ENCODE data around the gene IGFBP1. TPM values are rescaled to one million over a fixed set of nuclear protein-coding genes. Genes with fewer than 3 reads are reported as not detected.

IGFBP1 gene
- total and polyA plus RNA-seq, 2 donors (not counting 1 experiment from before 2014, with no cell fraction given): not detected

DNA sequence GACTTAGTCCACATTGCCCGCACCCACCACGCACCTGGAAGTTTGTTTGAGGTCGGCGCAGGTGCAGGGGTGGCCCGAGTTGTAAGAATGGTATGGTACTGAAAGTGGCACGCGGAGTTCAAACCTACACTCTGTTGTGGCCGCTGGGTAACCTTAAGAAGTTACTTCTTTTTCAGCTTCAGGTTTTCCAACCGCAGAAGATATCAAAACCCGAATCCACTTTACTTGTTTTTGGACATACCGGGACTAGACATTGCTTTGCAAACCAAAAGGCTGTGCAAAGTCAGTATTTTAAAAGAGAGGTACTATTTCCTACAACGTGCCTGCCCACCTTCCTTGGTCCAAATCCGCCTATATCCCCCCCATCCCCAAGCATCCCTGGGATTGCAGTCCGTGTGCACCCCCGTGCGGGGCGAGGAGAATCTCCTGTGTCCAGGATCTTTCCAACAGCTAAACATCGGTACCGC, 31.7 kb downstream of the IGFBP1 start:
- DNase-seq: no peak
- no peak overlapping the region for H3K4me2 ChIP-seq (replicated peaks; ENCODE audit: low read depth, low read length, poor library complexity, severe bottlenecking)
- H3K27me3 ChIP-seq (replicated peaks in 1 of 4; ENCODE audit: control extremely low read depth in 1 of 4, control insufficient read depth in 3 of 4, insufficient read depth in 4 of 4, low read length in 3 of 4): peaks cover 0 to 63% (median 46%) of the 10 kb centered on the region in 4 experiments
- ATAC-seq (ENCODE audit: low read depth): no peak
- H4K20me1 ChIP-seq (ENCODE audit: control insufficient read depth, insufficient read depth, low read length, poor library complexity, severe bottlenecking): no peaks in the 10 kb centered on the region
- POLR2A ChIA-PET: no interaction called here
- H3K9me3 ChIP-seq (ENCODE audit: control extremely low read depth in 1 of 3, control insufficient read depth in 2 of 3, insufficient read depth in 1 of 3, low read length in 2 of 3): no peaks in the 10 kb centered on the region
- H3K4me1 Mint-ChIP-seq: peaks cover 24% of the 10 kb centered on the region
- peaks cover 21 to 23% of the 10 kb centered on the region in 2 donors for H3K4me1 ChIP-seq (ENCODE audit: control insufficient read depth in 2 of 2, insufficient read depth in 2 of 2, low read length in 2 of 2)
- H2AFZ ChIP-seq (ENCODE audit: insufficient read depth, low read depth, low read length, poor library complexity, severe bottlenecking): no peak overlapping the region
- H3K36me3 ChIP-seq (replicated peaks in 1 of 2; ENCODE audit: control extremely low read depth in 1 of 2, control insufficient read depth in 1 of 2, extremely low read depth in 1 of 2, insufficient read depth in 2 of 2, low read length in 1 of 2): no peaks in the 10 kb centered on the region
- H3K27me3 Mint-ChIP-seq: peaks cover 72% of the 10 kb centered on the region
- no peak overlapping the region for H3K27ac ChIP-seq (ENCODE audit: low read length in 2 of 2)
- 19% methylated on average over 13 of the region's 19 CpGs for WGBS (ENCODE audit: insufficient coverage)
- no peak overlapping the region for H3K9ac ChIP-seq (ENCODE audit: low read length)
- H3K27ac Mint-ChIP-seq: no peak overlapping the region
- no peaks in the 10 kb centered on the region for H3K9me3 Mint-ChIP-seq (ENCODE audit: insufficient read depth)
- H3K4me3 Mint-ChIP-seq: peak overlapping the region; percentile 13
- no peak overlapping the region for H3K4me3 ChIP-seq (ENCODE audit: control extremely low read depth in 1 of 5, extremely low read depth in 1 of 5, insufficient read depth in 1 of 5, low read depth in 2 of 5, low read length in 4 of 5)
- no peaks in the 10 kb centered on the region for H3K79me2 ChIP-seq (ENCODE audit: control insufficient read depth, insufficient read depth, low read length)
- TF ChIP-seq, protein P1, sequence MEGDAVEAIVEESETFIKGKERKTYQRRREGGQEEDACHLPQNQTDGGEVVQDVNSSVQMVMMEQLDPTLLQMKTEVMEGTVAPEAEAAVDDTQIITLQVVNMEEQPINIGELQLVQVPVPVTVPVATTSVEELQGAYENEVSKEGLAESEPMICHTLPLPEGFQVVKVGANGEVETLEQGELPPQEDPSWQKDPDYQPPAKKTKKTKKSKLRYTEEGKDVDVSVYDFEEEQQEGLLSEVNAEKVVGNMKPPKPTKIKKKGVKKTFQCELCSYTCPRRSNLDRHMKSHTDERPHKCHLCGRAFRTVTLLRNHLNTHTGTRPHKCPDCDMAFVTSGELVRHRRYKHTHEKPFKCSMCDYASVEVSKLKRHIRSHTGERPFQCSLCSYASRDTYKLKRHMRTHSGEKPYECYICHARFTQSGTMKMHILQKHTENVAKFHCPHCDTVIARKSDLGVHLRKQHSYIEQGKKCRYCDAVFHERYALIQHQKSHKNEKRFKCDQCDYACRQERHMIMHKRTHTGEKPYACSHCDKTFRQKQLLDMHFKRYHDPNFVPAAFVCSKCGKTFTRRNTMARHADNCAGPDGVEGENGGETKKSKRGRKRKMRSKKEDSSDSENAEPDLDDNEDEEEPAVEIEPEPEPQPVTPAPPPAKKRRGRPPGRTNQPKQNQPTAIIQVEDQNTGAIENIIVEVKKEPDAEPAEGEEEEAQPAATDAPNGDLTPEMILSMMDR (IDR thresholded peaks at IDR 0.05): no peak
- TF ChIP-seq EZH2 (IDR thresholded peaks at IDR 0.05; ENCODE audit: borderline replicate concordance, insufficient read depth, low read depth, low read length, poor library complexity, severe bottlenecking): no peak
- CTCF ChIA-PET: interaction anchor here (4.2 kb wide), 1 partner anchor 1260 kb away, joined by 46 read pairs; no protein-coding TSS in a partner anchor
- intact Hi-C loops (cut with micrococcal nuclease): no loop called here

DNA sequence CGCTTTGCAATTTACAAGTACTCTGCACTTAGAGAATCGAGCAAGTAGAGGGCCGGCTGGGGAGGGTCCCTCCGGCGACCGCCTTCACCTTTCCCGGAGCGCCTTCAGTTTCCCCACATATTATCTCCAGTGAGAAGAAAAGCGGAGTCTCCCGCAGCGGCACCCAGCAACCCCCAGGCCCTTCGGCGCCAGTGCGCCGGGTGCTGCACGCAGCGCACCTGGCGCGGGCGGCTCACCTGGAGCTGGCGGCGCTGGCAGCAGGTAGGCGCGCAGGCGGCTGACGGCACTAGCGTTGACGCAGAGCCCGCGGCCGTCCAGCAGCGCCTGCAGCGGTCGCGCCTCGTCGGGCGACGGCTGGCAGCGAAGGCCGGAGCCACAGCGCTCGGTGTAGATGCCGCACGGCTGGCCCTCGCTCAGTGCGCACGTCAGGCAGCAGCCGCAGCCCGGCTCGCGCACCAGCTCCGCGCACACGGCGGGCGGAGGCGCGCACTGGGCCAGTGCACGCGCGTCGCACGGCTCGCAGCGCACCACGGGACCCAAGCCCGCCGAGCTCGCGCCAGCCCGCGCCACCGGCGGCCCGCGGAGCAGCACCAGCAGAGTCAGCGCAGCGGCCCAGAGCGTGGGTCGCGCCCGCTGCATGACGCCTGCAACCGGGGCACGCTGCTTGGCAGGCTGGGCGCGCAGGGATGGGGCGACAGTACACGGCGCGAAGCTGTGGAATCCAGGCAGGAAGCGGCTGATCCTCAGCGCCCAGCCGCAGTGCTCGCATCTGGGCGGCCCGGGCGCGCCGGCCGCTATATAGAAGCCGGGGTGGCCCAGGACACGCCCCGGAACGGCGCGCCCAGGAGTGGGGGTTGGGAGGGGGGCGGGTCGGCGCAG, 32.5 kb downstream of the IGFBP1 start, which contains the start of gene IGFBP3:
Gene IGFBP3 (minus strand): TSS at position 771 of the 879 bp plus-strand sequence. CDS start 132 bp downstream, at position 639.
- H3K4me3 Mint-ChIP-seq: peak within 1 kb of the TSS; percentile 13
- H3K4me1 ChIP-seq (ENCODE audit: control insufficient read depth in 2 of 2, insufficient read depth in 2 of 2, low read length in 2 of 2): peaks cover 21 to 23% of the 10 kb centered on the region in 2 donors
- no peaks in the 10 kb centered on the region for H4K20me1 ChIP-seq (ENCODE audit: control insufficient read depth, insufficient read depth, low read length, poor library complexity, severe bottlenecking)
- peak; percentile 22 for DNase-seq
- H3K9me3 ChIP-seq (ENCODE audit: control extremely low read depth in 1 of 3, control insufficient read depth in 2 of 3, insufficient read depth in 1 of 3, low read length in 2 of 3): no peaks in the 10 kb centered on the region
- H3K27ac ChIP-seq (ENCODE audit: low read length in 2 of 2): no peak within 1 kb of the TSS
- no peak within 1 kb of the TSS for H3K27ac Mint-ChIP-seq
- ChIA-PET CTCF (interaction anchor here (4.2 kb wide), 1 partner anchor 1259 kb away, joined by 46 read pairs; no protein-coding TSS in a partner anchor), POLR2A (no interaction called here)
- H3K4me3 ChIP-seq (ENCODE audit: control extremely low read depth in 1 of 5, extremely low read depth in 1 of 5, insufficient read depth in 1 of 5, low read depth in 2 of 5, low read length in 4 of 5): no peak within 1 kb of the TSS
- no peaks in the 10 kb centered on the region for H3K79me2 ChIP-seq (ENCODE audit: control insufficient read depth, insufficient read depth, low read length)
- intact Hi-C loops (cut with micrococcal nuclease): no loop called here
- TF ChIP-seq, protein P1 (IDR thresholded peaks at IDR 0.05): no peak
- no peak for TF ChIP-seq EZH2 (IDR thresholded peaks at IDR 0.05; ENCODE audit: borderline replicate concordance, insufficient read depth, low read depth, low read length, poor library complexity, severe bottlenecking)
- H3K9me3 Mint-ChIP-seq (ENCODE audit: insufficient read depth): no peaks in the 10 kb centered on the region
- H3K4me1 Mint-ChIP-seq: peaks cover 24% of the 10 kb centered on the region
- H3K4me2 ChIP-seq (replicated peaks; ENCODE audit: low read depth, low read length, poor library complexity, severe bottlenecking): peak within 1 kb of the TSS; percentile 32
- no peak within 1 kb of the TSS for H3K9ac ChIP-seq (ENCODE audit: low read length)
- ATAC-seq (ENCODE audit: low read depth): no peak
- peaks cover 70% of the 10 kb centered on the region for H3K27me3 Mint-ChIP-seq
- WGBS (ENCODE audit: insufficient coverage): 3% methylated on average over 111 of the region's 111 CpGs
- H3K27me3 ChIP-seq (replicated peaks in 1 of 4; ENCODE audit: control extremely low read depth in 1 of 4, control insufficient read depth in 3 of 4, insufficient read depth in 4 of 4, low read length in 3 of 4): peaks cover 0 to 63% (median 46%) of the 10 kb centered on the region in 4 experiments
- H2AFZ ChIP-seq (ENCODE audit: insufficient read depth, low read depth, low read length, poor library complexity, severe bottlenecking): no peak within 1 kb of the TSS
- H3K36me3 ChIP-seq (replicated peaks in 1 of 2; ENCODE audit: control extremely low read depth in 1 of 2, control insufficient read depth in 1 of 2, extremely low read depth in 1 of 2, insufficient read depth in 2 of 2, low read length in 1 of 2): no peaks in the 10 kb centered on the region

Data from B cell (primary cell).